ENCODE data around the gene RFX5.

DNA sequence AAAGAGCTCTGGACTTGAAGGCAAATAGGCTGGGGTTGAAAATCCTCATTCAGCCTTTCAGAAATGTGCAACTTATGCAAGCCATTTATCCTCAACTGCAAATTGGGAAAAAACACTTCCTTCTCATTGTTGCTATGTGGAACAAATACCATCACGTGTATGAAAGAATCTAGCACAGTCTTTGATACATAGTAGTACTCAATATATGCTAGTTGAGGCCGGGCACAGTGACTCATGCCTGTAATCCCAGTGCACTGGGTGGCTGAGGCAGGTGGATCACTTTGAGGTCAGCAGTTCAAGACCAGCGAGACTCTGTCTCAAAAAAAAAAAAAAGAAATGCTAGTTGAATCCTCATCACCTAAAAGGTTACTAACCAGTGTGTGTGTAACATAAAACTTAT, 28.1 kb downstream of the RFX5 start:
- TF ChIP-seq CTCF (IDR thresholded peaks at IDR 0.05) = no peak
- TF ChIP-seq EP300 (IDR thresholded peaks at IDR 0.05) = no peak
- TF ChIP-seq POLR2A (IDR thresholded peaks at IDR 0.05) = no peak

Data from sigmoid colon (tissue), 4 donors.